ENCODE data around the gene MID1.

MID1 gene

GRCh38 chrX:10533696-10534365, 86.6 kb downstream of the MID1 start:
- in situ Hi-C loops (cut with HindIII; ENCODE audit: low sequenced_read_pairs) = no loop called here
- TF ChIP-seq CTCF (IDR thresholded peaks at IDR 0.05; ENCODE audit: low read depth, low read length) = no peak
- DNase-seq (ENCODE audit: low read depth, low spot score) = no peak
- H3K4me3 ChIP-seq (ENCODE audit: low read depth, low read length) = no peak overlapping the region

GRCh38 chrX:10531927-10532326, 88.5 kb downstream of the MID1 start:
- DNase-seq (ENCODE audit: low read depth, low spot score) = no peak
- in situ Hi-C loops (cut with HindIII; ENCODE audit: low sequenced_read_pairs) = no loop called here
- TF ChIP-seq CTCF (IDR thresholded peaks at IDR 0.05; ENCODE audit: low read depth, low read length) = no peak
- no peak overlapping the region for H3K4me3 ChIP-seq (ENCODE audit: low read depth, low read length)

GRCh38 chrX:10529344-10529743, 91.0 kb downstream of the MID1 start:
- no peak overlapping the region for H3K4me3 ChIP-seq (ENCODE audit: low read depth, low read length)
- TF ChIP-seq CTCF (IDR thresholded peaks at IDR 0.05; ENCODE audit: low read depth, low read length) = no peak
- DNase-seq (ENCODE audit: low read depth, low spot score) = no peak
- in situ Hi-C loops (cut with HindIII; ENCODE audit: low sequenced_read_pairs) = no loop called here

- no peak for TF ChIP-seq CTCF (IDR thresholded peaks at IDR 0.05; ENCODE audit: low read depth, low read length)
- no peak overlapping the region for H3K4me3 ChIP-seq (ENCODE audit: low read depth, low read length)
- no peak for DNase-seq (ENCODE audit: low read depth, low spot score)
- in situ Hi-C loops (cut with HindIII; ENCODE audit: low sequenced_read_pairs) = no loop called here
These were observed 93.9 kb downstream of the MID1 start for GRCh38 chrX:10526451-10526850.

- no peak for DNase-seq (ENCODE audit: low read depth, low spot score)
- in situ Hi-C loops (cut with HindIII; ENCODE audit: low sequenced_read_pairs) = no loop called here
- no peak for TF ChIP-seq CTCF (IDR thresholded peaks at IDR 0.05; ENCODE audit: low read depth, low read length)
- H3K4me3 ChIP-seq (ENCODE audit: low read depth, low read length) = no peak overlapping the region
These were observed 94.8 kb downstream of the MID1 start for GRCh38 chrX:10525381-10526120.

- TF ChIP-seq CTCF (IDR thresholded peaks at IDR 0.05; ENCODE audit: low read depth, low read length) = no peak
- in situ Hi-C loops (cut with HindIII; ENCODE audit: low sequenced_read_pairs) = no loop called here
- no peak overlapping the region for H3K4me3 ChIP-seq (ENCODE audit: low read depth, low read length)
- no peak for DNase-seq (ENCODE audit: low read depth, low spot score)
These were observed 95.8 kb downstream of the MID1 start for GRCh38 chrX:10524578-10524977.
